A673 (cell line): Measurements from ENCODE around the gene PAX9. TPM values are rescaled to one million over a fixed set of nuclear protein-coding genes. Genes with fewer than 3 reads are reported as not detected.

Experiments used
- BruUV-seq: library from RNA; stranded (reverse); fragments of 400-500 nt; replicated peaks from 2 replicates; lab custom pipeline; 2021; lab: Mats Ljungman, UMichigan
- CTCF ChIA-PET: fragments of 300-600 bp; sonication (Branson Sonifier 250); formaldehyde crosslinking; loops from one replicate; lab custom pipeline; 2022; ENCODE audit warnings: antibody characterized with exemption; lab: Charles Lee
- POLR2A ChIA-PET: fragments of 300-600 bp; sonication (Branson Sonifier 250); formaldehyde crosslinking; loops from one replicate; lab custom pipeline; 2022; ENCODE audit warnings: antibody characterized with exemption; ENCODE audit not compliant: low non-redundant PET; lab: Charles Lee
- DNase-seq: peaks from one replicate; pipeline ENCODE4 v3.0.0-alpha.2; 2015; ENCODE audit warnings: low spot score
- H3K27ac ChIP-seq: fragments of 200-600 bp; sonication (generic); 2 replicates; pipeline ENCODE4 v1.5.1; 2016; ENCODE audit warnings: mixed run types, low read depth, mild to moderate bottlenecking, mixed read lengths, antibody characterized with exemption, low read length; ENCODE audit not compliant: poor library complexity, severe bottlenecking
- H3K27me3 ChIP-seq: fragments of 200-600 bp; sonication (generic); replicated peaks from 2 replicates; pipeline ENCODE4 v1.6.1; 2017; ENCODE audit warnings: mixed run types, low read depth, mild to moderate bottlenecking, mixed read lengths, antibody characterized with exemption, low read length; ENCODE audit not compliant: insufficient read depth, poor library complexity
- H3K36me3 ChIP-seq: fragments of 200-600 bp; sonication (generic); 2 replicates; pipeline ENCODE4 v1.6.1; 2016; ENCODE audit warnings: mixed run types, mild to moderate bottlenecking, mixed read lengths, antibody characterized with exemption, low read length; ENCODE audit not compliant: insufficient read depth, poor library complexity, severe bottlenecking
- H3K4me1 ChIP-seq: fragments of 200-600 bp; sonication (generic); 2 replicates; pipeline ENCODE4 v1.6.1; 2017; ENCODE audit warnings: mixed run types, mild to moderate bottlenecking, mixed read lengths, antibody characterized with exemption, low read length; ENCODE audit not compliant: insufficient read depth, poor library complexity, severe bottlenecking
- H3K4me3 ChIP-seq: fragments of 200-600 bp; sonication (generic); 2 replicates; pipeline ENCODE4 v1.5.1; 2016; ENCODE audit warnings: low read depth, mixed run types, mild to moderate bottlenecking, mixed read lengths, low read length; ENCODE audit not compliant: poor library complexity, severe bottlenecking
- H3K9me3 ChIP-seq: fragments of 200-600 bp; sonication (generic); 2 replicates; pipeline ENCODE4 v1.6.1; 2016; ENCODE audit warnings: mixed run types, low read depth, mild to moderate bottlenecking, mixed read lengths, antibody characterized with exemption, low read length; ENCODE audit not compliant: poor library complexity, severe bottlenecking
- EZH2 ChIP-seq: fragments of 200-600 bp; sonication (generic); IDR thresholded peaks from 2 replicates; pipeline ENCODE4 v1.6.1; 2017; ENCODE audit warnings: borderline replicate concordance, low read depth, mild to moderate bottlenecking, mixed read lengths, antibody characterized with exemption, low read length; ENCODE audit not compliant: poor library complexity, severe bottlenecking
- intact Hi-C: fragments of 100-400 bp; cut with micrococcal nuclease; formaldehyde crosslinking; loops from one replicate; pipeline ENCODE4 v1.10.0; 2022; ENCODE audit not compliant: unreplicated experiment
- total RNA-seq: library from RNA; stranded (reverse); gene quantifications from 2 replicates; pipeline ENCODE4 v1.2.3, GENCODE V29; 2021
- TF ChIP-seq, protein P1 (sequence below): fragments of 300-800, 200-600 bp; sonication (generic); conservative IDR thresholded peaks from 2 replicates; pipeline ENCODE4 v1.5.1; 2017; ENCODE audit warnings: low read depth, mild to moderate bottlenecking, antibody characterized with exemption, low read length, moderate library complexity, mixed read lengths

The PAX9 gene
- total RNA-seq, 1 experiment from 2014 or later = 23.4 TPM

- peaks cover 34% of the 10 kb centered on the region for H3K4me1 ChIP-seq
- TF ChIP-seq EZH2 = no peak
- TF ChIP-seq, protein P1, sequence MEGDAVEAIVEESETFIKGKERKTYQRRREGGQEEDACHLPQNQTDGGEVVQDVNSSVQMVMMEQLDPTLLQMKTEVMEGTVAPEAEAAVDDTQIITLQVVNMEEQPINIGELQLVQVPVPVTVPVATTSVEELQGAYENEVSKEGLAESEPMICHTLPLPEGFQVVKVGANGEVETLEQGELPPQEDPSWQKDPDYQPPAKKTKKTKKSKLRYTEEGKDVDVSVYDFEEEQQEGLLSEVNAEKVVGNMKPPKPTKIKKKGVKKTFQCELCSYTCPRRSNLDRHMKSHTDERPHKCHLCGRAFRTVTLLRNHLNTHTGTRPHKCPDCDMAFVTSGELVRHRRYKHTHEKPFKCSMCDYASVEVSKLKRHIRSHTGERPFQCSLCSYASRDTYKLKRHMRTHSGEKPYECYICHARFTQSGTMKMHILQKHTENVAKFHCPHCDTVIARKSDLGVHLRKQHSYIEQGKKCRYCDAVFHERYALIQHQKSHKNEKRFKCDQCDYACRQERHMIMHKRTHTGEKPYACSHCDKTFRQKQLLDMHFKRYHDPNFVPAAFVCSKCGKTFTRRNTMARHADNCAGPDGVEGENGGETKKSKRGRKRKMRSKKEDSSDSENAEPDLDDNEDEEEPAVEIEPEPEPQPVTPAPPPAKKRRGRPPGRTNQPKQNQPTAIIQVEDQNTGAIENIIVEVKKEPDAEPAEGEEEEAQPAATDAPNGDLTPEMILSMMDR = no peak
- H3K9me3 ChIP-seq = no peaks in the 10 kb centered on the region
- H3K27me3 ChIP-seq = no peaks in the 10 kb centered on the region
- H3K36me3 ChIP-seq = peaks cover 44% of the 10 kb centered on the region
- no peak overlapping the region for H3K4me3 ChIP-seq
- CTCF ChIA-PET = interaction anchor here (0.8 kb wide), 1 partner anchor 11 kb away, joined by 6 read pairs; no protein-coding TSS in a partner anchor
- POLR2A ChIA-PET = interaction anchor here (0.6 kb wide), 1 partner anchor 19 kb away, joined by 7 read pairs; no protein-coding TSS in a partner anchor
- intact Hi-C loops = no loop called here
- H3K27ac ChIP-seq = peak overlapping the region; percentile 57
- peak; percentile 67 for DNase-seq
- BruUV-seq = no TSS peak
Measured at GRCh38 chr14:36667679-36668078, 6.0 kb downstream of the PAX9 start.

DNA sequence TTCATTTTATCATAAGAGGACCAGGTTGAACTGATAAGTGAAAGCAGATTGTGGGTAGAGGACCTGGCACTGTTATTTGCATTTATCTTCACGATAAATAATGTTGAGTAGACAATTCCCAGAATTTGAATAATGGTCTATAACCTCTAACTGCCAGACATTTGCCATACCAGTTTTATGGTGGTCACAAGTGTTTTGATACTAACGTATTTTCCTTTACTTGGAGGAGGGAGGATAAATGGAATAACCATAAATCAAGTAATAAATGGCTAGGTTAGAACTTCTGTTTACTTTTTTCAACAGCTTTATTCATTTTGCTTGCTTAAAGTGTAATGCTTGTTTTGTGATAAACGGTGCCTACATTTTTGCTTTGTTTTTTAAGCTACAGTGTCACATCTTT is 9.5 kb downstream of the PAX9 start:
- intact Hi-C loops = no loop called here
- Histone ChIP-seq H3K4me1 (peaks cover 15% of the 10 kb centered on the region), H3K36me3 (peaks cover 47% of the 10 kb centered on the region), H3K9me3 (no peaks in the 10 kb centered on the region), H3K27me3 (no peaks in the 10 kb centered on the region), H3K4me3 (no peak overlapping the region), H3K27ac (no peak overlapping the region)
- ChIA-PET POLR2A (no interaction called here), CTCF (no interaction called here)
- DNase-seq = no peak
- no TSS peak for BruUV-seq
- TF ChIP-seq, protein P1 = no peak
- TF ChIP-seq EZH2 = no peak

DNA sequence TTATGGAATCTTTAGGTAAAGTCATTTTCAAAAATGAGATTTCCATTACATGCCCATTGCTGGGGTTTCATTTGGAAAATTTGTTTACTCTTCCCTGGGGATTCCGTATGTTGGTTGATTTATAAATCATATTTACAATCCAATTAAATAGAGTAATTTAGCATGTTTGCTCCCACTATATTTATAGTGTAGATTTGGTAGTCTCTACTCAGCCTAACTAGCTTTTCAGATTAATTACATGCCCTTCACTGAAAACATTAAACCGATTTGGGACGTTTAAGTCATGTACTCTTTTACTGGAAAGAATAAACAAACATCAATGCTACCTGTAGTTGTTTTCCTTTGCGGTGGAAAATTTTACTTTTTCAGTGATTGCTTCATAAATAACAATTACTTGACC is 10.4 kb downstream of the PAX9 start:
- peaks cover 46% of the 10 kb centered on the region for H3K36me3 ChIP-seq
- no TSS peak for BruUV-seq
- H3K4me3 ChIP-seq = no peak overlapping the region
- TF ChIP-seq, protein P1 = no peak
- no peak for TF ChIP-seq EZH2
- DNase-seq = no peak
- ChIA-PET POLR2A (no interaction called here), CTCF (no interaction called here)
- H3K27me3 ChIP-seq = no peaks in the 10 kb centered on the region
- H3K9me3 ChIP-seq = no peaks in the 10 kb centered on the region
- no peak overlapping the region for H3K27ac ChIP-seq
- intact Hi-C loops = no loop called here
- H3K4me1 ChIP-seq = peaks cover 9% of the 10 kb centered on the region
